NCI-H2171 (cell line): ENCODE results near the gene PLPP7.
"Not testable (repeated sequence)": the region's sequence is repeated elsewhere in the genome, so short reads cannot be mapped to it uniquely, and the experiment has no call there.

Source experiments
- DNase-seq: peaks from one replicate; lab custom pipeline; 2025; lab: John Stamatoyannopoulos, UW

The PLPP7 gene

DNA sequence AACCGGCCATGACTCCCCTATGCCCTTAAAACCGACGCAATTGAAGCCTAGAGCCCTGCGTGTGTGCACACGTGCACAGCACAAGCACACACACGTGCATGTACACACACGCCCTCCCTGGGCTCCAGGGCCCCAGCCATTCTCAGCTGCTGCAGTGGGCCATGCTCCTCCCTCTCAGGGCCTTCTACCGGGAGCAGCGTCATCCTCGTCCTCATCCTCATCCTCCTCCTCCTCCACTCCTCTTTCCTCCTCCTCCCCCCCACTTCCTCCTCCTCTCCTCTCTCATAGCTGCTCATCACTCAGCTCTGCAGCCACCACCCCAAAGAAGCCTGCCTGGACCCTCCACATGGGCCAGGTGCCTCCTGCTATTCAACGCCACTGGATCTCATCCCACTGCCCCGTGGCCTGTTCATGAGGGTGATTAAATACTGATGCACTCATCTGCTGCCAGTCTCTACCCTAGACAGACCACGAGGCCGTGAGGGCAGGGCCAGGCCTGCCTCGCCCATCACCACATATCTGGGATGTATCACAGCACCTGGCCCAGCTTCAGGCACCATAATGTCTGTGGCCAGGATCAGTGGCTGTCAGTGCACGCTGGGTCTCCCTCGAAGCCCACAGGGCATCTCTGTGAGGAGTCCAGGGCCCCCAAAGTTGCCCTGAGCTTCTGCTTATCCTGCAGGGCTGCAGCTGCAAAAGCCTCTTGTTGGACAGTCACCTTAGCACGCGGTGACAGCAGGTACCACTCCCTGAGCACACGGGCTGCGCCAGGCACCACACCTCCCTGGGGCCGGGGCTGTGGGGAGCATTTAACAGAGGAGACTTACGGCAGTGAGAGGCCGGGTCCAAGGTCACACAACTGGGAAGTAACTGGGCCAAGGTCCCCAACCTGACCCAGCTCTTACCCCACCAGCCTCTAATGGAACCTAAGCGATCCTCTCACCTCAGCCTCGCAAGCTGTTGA, 23.0 kb upstream of the PLPP7 start:
- no peak for DNase-seq

DNA sequence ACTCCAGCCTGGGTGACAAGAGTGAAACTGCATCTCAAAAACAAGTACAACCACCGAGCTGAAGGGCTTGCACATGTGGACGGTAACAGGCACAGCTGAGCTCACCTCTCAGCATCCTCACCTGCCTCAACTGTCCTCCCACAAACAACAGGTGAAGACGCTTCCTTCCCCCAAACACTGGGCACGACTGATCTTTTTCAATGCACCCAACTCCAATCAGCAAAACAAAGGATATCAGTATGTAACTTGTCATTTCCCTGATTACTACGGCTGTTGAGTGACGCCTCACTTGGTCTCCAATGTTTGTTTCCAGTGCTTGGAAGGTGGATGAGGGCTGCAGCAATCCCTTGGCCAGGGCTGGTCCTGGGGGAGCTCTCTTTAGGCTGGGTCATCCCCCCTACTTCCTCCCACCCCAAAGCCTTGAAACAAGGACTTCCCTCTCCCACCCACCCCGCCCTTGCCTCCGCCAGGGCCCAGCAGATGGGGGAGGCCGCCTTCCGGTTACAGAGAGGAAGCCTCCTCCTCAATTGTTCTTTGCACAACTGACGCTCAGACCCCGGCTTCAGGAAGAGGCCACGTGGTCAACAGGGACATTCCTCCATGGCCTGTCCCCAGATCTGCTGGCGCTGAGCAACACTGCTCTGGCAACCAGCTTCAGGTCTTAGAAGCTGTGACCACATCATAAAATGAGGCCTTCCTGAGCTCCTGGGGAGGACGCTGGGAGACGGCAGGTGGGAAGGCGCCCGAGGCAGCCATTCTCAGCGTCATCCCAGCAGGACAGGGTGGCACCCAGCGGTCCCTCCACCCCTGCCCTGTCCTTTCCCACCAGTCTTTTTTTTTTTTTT, 19.1 kb upstream of the PLPP7 start:
- no peak for DNase-seq

DNA sequence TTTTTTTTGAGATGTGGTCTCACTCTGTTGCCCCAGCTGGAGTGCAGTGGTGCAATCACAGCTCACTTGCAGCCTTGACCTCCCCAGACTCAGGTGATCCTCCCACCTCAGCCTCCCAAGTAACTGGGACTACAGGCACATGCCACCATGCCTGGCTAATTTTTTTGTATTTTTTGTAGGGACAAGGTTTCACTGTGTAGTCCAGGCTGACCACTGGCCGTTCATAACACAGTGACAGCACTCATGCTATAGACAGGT, 18.6 kb upstream of the PLPP7 start:
- not testable (repeated sequence) for DNase-seq

DNA sequence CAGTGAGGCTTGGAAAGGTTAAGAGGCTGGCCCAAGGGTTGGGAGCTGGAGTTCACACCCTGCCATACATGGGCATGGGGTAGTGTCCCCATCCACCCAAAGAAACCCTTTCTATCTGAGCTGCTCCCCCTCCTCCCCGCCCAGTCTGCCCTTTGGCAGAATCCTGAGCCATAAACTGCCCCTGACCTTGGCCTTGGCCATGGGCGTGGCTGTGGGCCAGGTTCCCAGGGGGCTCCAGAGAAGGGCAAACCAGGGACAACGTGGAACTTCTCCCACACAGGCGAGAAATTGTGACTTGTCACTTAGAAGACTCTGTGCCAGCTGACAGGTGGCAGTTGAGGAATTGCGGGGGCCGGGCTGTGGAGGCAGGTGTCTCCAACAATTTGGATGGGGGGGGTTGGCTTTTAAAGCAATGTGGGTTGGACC, 18.0 kb upstream of the PLPP7 start:
- DNase-seq, result no peak

DNA sequence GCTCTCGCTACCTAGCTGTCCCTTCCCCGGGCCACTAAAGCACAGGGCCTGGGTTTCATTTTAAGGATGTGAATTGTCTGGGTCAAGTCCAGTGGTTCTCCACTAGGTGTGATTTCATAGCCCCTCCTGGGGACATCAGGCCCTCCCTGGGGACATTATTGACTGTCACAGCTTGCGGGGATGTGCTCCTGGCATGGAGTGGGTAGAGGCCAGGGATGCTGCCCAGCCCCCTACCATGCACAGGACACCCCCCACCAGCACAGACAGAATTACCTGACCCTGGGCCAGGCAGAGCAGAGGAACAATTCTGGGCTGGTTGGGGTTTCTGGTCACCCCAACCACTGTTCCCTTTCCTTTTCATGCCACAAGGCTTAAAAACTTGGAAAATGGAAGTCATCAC, 17.3 kb upstream of the PLPP7 start:
- no peak for DNase-seq

DNA sequence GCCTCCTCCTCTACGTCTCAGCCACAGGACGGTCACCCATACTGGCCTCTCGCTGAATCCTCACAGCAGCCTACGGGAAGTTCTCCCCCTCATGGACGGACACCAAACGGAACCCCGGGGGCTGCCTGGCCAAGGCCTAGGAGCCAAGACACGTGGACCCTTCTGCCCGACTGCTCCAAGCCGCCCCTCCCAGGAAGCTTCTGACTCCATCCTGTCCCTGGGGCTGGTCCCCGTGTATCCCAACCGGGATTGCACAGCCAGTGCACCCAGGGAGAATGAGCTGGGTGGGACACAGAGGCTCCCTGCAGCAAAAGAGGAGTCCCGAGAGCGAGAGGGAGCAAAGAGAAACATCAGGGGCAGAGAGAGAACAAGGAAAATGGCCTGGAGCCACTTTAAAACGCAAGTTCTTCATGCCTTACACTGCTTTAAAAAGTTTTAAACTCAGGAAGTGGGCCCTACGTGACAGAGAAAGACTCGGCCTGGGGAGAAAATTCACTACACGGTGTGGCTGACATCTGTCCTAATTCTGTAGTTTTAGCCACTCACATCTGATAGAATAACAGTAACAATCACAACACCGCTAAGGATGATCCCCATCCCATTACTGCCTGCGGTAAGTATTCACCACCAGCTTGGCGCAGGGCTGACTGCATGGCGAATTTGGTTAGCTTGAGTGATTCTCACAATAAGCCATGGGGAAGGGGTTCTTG, 16.2 kb upstream of the PLPP7 start:
- DNase-seq, result no peak

DNA sequence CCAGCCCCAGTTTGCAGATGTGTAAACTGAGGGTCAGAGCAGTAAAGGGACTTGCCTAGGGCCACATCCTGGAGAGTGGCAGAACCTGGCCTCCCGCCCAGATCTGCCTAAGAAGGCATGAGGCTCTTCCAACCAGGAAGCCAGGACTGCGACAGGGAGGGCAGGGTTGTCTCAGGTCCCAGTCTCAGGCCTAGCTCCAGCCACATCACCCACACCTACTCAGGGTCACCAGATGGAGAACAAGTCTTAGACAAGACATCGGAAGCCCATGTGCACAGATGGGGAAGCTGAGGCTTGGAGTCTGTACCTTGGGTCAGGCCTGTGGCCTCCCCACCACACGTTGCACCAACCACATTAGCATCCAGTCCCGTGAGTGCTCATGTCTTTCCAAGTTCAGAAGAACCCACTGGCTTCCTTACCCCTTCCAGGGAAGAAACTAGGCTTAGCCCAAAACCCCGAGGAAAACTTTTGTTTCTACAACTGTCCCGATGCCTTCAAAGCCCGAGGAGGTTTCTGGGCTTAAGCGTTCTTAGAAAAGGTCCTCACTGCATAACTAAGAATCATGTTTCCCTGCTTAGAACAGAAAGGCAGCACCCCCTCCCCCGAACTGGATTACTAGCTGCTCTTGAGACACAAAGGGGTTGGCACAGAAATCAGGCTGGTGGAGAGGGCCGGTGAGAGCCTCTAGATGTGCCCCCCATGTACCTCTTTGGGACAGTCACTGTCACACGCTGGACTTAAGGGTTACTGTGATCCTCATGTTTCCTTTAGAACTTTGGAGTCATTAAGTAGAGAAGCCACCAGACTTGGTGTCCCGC, 15.5 kb upstream of the PLPP7 start:
- no peak for DNase-seq

DNA sequence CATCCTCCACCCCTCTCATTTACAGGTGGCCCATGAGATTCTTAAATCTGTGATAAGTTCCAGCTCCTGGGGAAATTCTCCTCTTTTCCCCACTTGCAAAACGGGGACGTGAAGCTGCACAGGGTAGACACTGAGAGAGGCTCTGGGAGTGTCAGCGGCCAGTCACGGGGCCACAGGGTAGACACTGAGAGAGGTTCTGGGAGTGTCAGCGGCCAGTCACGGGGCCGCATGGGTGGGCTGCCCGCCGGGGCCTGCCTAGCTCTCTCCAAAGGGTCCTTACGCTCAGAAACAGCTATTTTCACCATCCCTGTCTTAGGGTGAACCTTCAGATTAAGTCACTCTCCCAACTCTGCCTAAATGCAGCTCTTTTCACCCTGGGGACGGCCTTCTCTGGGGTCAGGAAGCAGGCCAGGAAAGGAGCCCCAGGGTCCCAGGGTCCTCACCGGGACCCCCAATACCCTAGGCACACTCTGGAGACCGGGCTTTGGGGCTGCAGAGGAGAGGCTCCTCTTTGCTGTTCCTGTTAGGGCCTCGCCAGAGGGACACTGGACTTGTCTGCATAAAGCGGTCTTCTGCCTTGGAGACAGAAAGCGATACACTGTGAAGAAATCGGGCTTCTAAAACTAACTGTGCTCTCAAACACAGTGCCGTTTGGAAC, 14.7 kb upstream of the PLPP7 start:
- no peak for DNase-seq

DNA sequence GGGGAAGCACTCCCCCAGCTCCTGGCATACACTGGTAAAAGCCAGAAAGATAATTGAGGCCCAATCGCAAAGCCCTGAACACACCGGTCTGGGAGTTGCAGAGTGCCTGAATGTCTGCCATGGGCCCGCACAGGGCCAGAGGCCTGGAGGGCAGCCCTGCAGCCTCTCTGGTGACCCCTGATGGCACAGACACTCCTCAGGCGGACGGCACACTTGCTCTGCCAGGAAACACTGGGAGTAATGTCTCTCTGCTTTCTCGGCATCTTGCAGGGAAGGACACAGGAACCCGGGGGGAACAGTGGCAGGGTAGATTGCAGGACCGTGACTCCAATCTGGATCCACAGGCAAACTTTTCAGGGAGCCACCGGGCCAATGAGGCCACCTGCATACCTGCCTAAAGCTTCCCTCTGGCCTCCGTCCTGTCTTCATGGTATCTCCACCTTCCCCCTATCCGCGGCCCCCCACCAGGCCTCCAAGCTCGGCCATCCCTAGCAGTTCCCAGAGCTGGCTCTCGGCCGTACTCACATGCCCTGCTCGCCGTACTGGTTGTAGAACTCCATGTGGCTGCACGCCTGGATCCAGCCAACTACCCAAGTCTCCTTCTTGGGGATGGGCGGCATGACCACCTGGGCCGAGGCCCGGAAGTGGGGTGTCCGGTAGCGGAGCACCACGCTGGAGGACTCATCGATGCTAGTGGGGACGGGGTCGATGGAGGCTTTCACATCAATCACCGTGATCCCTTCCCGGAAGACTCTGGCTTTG, 14.0 kb upstream of the PLPP7 start:
- no peak for DNase-seq

DNA sequence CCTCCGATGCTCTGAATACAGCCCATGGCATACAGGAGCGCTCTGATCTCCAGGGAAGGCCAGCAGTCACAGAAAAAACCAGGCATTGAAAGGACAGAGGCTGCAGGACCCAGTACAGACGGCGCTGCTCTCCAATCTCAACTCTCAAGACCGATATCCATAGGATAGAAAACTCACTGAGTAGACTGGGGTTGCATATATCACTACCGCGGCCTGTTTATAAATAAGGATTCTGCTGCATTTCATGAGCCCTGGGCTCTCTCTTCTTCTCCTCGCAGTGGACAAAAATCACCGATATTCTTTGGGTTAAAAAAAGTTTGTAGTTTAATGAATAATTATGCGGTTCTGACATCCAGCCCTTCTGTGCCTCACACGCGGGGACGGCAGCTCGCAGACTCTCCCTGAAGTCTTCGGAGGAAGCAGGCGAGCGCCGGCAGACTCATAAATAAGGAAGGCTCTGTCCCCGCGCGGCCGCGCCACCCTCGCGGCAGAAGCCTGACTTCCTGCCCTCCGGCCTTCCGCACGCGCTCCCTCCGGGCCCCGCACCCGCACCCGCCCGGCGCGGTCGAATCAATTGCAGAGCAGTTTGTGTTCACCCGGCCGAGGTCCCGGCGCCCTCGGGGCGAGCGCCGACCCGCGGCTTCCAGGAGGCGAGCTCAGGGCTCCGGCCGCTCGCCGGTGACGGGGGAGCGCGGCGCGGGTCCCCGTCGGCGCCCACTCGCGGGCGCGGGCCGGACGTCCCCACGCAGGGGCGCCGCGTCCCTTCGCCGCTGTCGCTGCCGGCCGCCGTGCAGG, 13.2 kb upstream of the PLPP7 start, which contains the start of gene FAM78A:
TSS of gene FAM78A (minus strand) at position 417 of the 795 bp plus-strand sequence. CDS start at position 86, 331 bp downstream.
- no peak for DNase-seq

DNA sequence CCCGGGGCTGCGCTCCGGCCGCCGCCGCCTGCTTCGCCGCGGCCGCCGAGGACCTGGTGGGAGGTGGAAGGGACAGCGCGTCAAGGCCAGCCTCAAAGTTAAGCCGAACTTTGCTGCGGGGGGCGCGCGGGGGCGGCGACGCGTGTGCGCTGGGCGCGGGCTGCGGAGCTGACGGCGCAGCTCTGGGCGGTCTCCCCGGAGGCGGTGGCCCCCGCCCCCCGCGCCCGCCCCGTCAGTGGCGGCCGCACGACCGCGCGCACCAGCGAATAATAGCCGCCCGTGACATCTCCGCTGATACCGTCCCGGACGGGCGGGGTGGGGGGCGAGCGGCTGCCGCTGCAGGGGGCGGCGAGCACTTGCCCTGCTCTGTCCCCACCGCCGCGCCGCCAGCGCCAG, 12.6 kb upstream of the PLPP7 start:
- DNase-seq, result no peak

DNA sequence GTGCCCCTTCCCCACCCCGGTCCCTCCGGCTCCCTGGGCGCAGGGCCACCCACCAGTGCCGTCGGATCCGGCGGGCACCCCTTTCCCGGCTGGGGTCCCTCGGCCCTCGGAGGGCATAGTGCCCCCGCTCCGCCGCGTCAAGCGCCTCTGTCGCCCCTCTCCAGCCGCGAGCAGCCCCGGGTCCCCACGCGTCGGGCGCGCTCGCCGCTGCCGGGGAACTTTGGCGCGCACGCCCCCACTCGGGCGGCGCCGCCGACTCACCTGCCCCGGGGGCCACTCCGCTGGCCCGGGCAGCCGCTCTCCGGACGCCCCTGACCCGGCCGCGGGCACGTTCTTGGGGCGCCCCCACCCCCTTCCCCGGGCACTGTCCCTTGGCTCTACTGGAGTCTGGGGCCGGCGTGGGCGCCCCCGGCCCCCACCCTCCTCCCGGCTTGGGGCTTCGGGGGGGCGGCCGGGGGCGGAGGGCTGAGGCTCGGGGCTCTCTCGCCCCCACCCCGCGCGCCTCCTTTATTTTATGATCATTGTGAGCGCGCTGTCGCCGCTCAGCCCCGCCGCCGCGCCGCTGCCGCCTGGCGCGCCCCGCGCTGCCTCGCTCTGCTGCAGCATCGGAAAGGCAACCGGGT, 12.1 kb upstream of the PLPP7 start:
- no peak for DNase-seq

DNA sequence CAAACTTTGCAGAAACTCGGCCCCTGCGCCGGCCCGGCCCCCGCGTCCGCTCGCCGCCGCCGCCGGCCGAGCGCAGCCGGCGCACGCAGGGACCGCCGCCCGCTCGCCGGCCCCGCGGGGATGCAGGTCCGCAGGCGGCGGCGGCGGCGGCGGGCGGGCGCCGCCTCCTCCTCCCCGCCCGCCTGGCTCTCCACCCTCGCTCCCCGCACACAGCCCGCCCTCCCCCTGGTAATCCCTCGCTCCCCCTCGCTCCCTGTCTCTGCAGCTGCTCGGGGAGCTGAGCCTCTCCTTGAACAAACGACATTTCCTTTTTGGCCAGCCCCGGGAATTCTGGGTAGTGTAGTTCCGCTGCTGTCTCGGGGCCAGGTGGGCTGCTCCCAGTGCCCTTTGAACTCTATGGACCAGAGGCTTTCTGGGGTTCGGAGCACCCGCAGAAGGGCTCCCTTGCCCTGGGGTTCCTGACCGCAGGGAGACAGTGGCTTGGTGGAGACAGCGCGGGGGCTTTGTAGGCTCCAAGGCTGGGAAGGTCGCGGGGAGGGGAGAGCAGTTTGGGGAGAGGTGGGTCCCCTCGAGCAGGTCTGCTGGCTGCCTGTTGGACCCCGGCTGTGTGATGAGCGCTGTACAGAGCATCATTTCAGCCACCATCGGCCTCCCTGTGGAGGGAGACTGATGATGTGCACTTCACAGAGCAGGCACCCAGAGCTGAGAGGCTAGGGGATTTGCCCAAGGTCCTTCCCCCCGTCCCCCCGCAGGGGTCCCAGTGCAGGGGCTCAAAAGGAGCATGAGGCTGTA, 11.4 kb upstream of the PLPP7 start:
- peak; percentile 96 for DNase-seq

DNA sequence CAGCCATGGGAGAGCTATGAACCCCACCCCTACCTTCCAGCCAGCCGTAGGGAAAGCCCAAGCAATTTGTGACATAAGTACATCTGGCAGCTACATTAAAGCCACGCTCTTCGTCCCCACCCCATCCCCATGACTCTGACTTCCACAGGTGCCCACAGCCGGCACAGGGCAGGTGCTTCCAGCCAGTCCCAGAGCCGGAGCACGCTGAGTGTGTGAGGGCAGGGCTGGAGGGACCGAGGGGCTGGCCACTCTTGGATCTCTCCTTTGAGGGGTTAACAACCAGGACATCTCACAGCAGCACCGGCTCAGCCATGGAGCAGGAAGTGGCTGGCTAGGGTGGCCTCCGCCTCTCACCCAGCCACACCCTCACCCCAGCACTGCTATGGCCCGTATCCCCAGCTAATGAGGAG, 10.8 kb upstream of the PLPP7 start:
- no peak for DNase-seq

DNA sequence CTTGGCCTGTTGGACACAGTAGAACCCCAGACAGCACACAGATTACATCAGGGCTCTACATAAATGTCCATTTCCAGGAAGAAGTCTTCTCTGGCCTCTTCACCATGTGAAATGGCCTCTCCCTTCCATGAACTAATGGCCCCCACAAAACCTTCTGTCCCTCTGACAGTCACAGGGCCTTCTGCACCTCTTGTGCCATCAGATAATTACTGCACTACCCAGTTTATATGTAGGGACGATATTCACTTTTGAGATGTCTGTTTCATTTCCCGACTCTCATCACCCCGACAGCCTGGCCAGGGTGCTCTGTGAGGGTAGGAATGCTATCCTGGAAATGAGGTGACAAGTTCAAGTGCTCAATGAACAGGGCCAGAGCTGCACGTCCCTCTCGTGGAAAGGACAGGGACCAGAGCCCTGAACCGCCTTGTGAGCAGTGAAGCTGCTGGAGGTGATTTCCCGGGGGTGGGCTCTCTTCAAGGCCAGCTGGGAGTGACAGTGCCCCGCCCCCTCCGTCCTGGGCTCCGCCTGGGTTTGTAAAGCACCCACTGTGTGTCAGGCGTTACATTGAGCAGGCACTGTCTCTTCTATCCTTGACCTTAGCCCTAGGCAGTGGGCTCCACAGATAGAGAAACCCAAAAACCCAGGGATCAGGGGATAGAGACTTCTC, 10.2 kb upstream of the PLPP7 start:
- no peak for DNase-seq

DNA sequence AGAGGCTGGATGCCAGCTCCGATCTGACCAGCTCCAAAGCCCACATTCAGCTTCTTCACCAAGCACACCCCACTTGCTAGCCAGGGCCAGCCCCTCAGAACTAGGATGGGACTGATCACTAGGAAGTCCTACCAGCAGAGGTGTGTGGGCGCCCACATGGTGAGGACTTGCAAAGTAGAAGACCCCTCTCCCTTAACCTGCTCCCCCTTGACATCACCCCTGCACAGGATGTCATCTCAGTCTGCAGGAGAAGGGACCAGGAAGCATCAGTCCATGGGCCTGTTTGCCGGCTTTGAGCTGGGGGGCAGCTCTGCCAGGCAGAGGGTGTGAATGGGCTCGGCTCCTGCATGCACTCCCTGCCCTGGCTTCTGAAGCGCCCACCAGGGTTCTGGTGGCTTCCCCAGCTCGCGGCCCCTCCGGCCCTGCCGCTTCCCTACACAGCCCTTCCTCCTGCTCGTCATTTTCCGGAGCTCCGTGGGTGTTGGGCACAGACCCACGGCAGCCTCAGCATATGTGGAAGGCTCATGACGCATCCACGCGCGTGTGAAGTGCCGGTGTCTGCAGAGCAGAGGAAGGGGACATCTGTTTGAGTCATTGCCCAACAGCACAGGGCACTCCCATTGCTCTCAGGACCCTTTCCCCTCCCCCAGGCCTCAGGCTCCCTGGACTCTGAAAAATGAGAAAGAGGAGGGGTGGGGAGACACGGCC, 9.5 kb upstream of the PLPP7 start:
- no peak for DNase-seq

DNA sequence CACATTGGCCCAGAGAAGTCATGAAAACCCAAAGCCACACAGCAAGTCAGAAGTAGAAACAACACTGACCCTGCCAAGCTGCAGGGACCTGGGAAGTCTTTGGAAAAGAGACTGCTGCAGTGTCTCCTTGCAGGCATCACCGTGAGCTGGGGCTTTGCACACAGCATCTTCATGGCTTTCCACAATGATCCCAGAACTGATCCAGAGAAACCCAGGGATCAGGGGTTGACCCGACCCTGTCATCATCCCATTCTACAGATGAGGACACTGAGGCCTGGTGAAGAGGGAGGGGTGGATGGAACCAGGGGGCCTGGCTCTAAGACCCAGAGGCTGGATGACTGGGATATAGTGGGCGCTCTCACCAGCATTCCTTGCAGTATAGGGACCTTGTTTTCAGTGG, 8.9 kb upstream of the PLPP7 start:
- DNase-seq, result no peak
